Type B pancreatic cell (in vitro differentiated cells): ENCODE results near the gene PRKD1. TPM values are rescaled to one million over a fixed set of nuclear protein-coding genes. Genes with fewer than 3 reads are reported as not detected.

ENCODE experiments used
- DNase-seq: peaks from one replicate; pipeline ENCODE4 v3.0.0; 2021; ENCODE audit warnings: mixed read lengths; ENCODE audit not compliant: unreplicated experiment; ENCODE audit errors: extremely low spot score
- H3K27ac Mint-ChIP-seq: 2 replicates; pipeline ENCODE4 v1.8.0; 2021; ENCODE audit warnings: mild to moderate bottlenecking, mixed read lengths
- H3K27me3 Mint-ChIP-seq: 2 replicates; pipeline ENCODE4 v1.8.0; 2021; ENCODE audit warnings: mixed read lengths
- H3K36me3 Mint-ChIP-seq: 2 replicates; pipeline ENCODE4 v1.8.0; 2021; ENCODE audit warnings: mixed read lengths
- H3K4me1 Mint-ChIP-seq: one replicate; pipeline ENCODE4 v1.8.0; 2021; ENCODE audit warnings: mixed read lengths; ENCODE audit not compliant: unreplicated experiment
- H3K4me3 Mint-ChIP-seq: 2 replicates; pipeline ENCODE4 v1.8.0; 2021; ENCODE audit warnings: mild to moderate bottlenecking, mixed read lengths
- H3K9me3 Mint-ChIP-seq: 2 replicates; pipeline ENCODE4 v1.8.0; 2021; ENCODE audit warnings: mixed read lengths
- total RNA-seq: library from RNA; stranded (reverse); gene quantifications from 2 replicates; pipeline ENCODE4 v1.2.1, GENCODE V29; 2021; ENCODE audit warnings: low replicate concordance
- TF ChIP-seq, protein P1 (sequence below): fragments of 200-600 bp; sonication (generic); conservative IDR thresholded peaks from 2 replicates; pipeline ENCODE4 v1.5.0; 2021; ENCODE audit warnings: antibody characterized with exemption, mild to moderate bottlenecking

PRKD1 gene
- total RNA-seq, 1 donor from 2014 or later = 16.3 TPM

DNA sequence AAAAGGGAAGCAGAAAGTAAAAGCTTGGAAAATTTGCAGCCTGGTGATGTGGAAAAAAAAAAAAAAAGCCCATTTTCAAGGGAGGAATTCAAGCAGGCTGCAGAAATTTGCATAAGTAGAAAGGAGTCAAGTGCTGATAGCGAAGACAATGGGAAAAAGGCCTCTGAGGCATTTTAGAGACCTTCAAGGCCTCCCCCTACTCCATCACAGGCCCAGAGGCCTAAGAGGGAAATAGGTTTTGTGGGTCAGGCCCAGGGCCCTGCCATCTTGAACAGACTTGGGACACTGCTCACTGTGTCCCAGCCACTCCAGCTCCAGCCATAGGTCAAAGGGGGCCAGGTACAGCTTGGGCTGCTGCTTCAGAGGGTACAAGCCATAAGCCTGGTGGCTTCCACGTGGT, 13.8 kb upstream of the PRKD1 start:
- Mint-ChIP-seq H3K9me3 (peaks cover 2% of the 10 kb centered on the region), H3K36me3 (no peaks in the 10 kb centered on the region), H3K4me3 (no peak overlapping the region), H3K27ac (no peak overlapping the region), H3K4me1 (no peaks in the 10 kb centered on the region), H3K27me3 (no peaks in the 10 kb centered on the region)
- TF ChIP-seq, protein P1, sequence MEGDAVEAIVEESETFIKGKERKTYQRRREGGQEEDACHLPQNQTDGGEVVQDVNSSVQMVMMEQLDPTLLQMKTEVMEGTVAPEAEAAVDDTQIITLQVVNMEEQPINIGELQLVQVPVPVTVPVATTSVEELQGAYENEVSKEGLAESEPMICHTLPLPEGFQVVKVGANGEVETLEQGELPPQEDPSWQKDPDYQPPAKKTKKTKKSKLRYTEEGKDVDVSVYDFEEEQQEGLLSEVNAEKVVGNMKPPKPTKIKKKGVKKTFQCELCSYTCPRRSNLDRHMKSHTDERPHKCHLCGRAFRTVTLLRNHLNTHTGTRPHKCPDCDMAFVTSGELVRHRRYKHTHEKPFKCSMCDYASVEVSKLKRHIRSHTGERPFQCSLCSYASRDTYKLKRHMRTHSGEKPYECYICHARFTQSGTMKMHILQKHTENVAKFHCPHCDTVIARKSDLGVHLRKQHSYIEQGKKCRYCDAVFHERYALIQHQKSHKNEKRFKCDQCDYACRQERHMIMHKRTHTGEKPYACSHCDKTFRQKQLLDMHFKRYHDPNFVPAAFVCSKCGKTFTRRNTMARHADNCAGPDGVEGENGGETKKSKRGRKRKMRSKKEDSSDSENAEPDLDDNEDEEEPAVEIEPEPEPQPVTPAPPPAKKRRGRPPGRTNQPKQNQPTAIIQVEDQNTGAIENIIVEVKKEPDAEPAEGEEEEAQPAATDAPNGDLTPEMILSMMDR = no peak
- no peak for DNase-seq

DNA sequence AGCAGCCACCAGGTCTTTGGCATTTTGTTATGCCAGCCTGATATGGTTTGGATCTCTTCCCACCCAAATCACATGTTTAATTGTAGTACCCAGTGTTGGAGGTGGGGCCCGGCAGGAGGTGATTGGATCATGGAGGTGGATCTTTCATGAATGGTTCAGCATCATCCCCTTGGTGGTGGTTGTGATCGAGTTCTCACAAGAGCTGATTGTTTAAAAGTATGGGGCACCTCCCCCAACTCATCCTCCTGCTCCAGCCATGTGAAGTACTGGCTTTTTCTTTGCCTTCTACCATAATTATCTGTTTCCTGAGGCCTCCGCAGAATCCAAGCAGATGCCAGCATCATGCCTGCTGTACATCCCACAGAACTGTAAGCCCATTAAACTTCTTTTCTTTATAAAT, 12.8 kb upstream of the PRKD1 start:
- H3K4me3 Mint-ChIP-seq = no peak overlapping the region
- DNase-seq = no peak
- H3K27me3 Mint-ChIP-seq = no peaks in the 10 kb centered on the region
- no peaks in the 10 kb centered on the region for H3K9me3 Mint-ChIP-seq
- no peaks in the 10 kb centered on the region for H3K36me3 Mint-ChIP-seq
- no peaks in the 10 kb centered on the region for H3K4me1 Mint-ChIP-seq
- no peak overlapping the region for H3K27ac Mint-ChIP-seq
- TF ChIP-seq, protein P1 = no peak

DNA sequence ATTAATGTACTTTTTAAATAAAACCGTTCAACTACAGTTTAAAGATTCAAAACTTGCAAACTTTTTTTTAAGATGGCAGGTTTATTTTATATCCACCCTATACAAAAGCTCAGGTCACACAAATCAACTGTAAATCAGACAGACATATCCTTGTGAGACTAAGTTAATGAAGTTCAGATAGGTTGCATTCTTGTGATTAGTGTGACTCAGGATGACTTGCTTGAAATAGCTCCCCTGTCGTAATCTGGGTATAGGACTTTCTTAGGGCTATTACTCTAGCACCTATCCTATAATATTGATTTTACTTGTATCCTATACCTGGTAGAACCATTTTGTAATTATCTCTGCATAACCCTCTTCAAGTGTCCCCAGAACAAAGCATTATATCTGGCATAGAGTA, 9.5 kb upstream of the PRKD1 start:
- Mint-ChIP-seq H3K27ac (no peak overlapping the region), H3K4me3 (no peak overlapping the region), H3K9me3 (no peaks in the 10 kb centered on the region), H3K4me1 (no peaks in the 10 kb centered on the region), H3K36me3 (no peaks in the 10 kb centered on the region), H3K27me3 (no peaks in the 10 kb centered on the region)
- DNase-seq = no peak
- TF ChIP-seq, protein P1 = no peak

DNA sequence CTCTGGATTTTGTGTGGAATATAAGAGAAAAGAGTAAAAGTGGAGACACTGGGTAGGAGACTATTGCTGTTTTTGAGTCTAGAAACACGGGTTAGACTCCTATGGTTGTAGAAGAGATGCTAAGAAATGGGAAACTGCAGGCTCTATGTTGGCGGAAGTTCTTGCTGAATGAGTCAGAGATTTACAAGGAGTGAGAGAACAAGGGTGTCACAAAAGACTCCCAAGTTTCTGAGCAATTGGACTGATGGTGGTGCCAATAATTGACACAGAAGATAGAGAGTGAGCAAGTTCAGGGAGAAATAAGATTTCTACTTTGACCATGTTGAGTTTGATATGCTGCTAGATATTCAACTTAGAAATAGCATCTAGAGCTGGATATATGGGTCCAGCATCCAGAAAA, 2.6 kb upstream of the PRKD1 start:
- Mint-ChIP-seq H3K4me3 (no peak overlapping the region), H3K36me3 (no peaks in the 10 kb centered on the region), H3K9me3 (no peaks in the 10 kb centered on the region), H3K27ac (no peak overlapping the region), H3K4me1 (peaks cover 14% of the 10 kb centered on the region), H3K27me3 (peaks cover 19% of the 10 kb centered on the region)
- TF ChIP-seq, protein P1 = no peak
- DNase-seq = no peak

DNA sequence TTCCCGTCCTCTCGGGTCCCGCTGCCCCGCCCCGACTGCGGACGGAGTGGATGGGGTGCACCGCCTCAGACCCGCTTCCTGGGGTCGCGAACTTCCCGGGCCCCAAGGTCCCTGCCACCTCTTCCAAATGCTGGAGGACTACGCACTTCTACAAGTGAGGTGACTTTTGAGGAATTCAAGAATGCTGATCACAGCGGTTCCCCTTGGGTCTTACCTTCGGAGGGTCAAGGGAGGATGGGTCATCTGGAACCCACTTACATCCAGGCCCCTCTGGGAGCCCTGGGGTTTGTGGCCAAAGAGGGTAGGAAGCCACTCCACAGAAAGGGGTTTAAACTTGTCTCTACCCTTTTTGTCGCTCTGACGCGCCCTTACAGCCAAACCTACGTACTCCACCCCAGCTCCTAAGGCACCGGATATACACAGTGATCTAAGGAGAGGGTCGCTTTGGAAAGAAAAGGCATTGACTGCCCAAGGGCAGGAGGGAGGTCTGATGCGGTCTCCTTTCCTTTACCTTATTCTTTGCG, 532 bp upstream of the PRKD1 start:
- TF ChIP-seq, protein P1 = peak; percentile 11
- no peak for DNase-seq
- Mint-ChIP-seq H3K4me3 (peak overlapping the region; percentile 80), H3K9me3 (no peaks in the 10 kb centered on the region), H3K36me3 (no peaks in the 10 kb centered on the region), H3K27ac (no peak overlapping the region), H3K27me3 (peaks cover 22% of the 10 kb centered on the region), H3K4me1 (peaks cover 22% of the 10 kb centered on the region)
